Endothelial cell of umbilical vein (primary cell): Measurements from ENCODE around the gene KRT23. TPM values are rescaled to one million over a fixed set of nuclear protein-coding genes. Genes with fewer than 3 reads are reported as not detected.

ENCODE experiments used
- BruUV-seq: library from RNA; stranded (reverse); fragments of 400-500 nt; replicated peaks from 2 replicates; lab custom pipeline; 2021; lab: Mats Ljungman, UMichigan
- CTCF ChIA-PET: fragments of 300-600, 350-600 bp; sonication (Branson Sonifier 250); formaldehyde crosslinking; loops from one replicate; lab custom pipeline; 2021; ENCODE audit warnings: antibody characterized with exemption, inconsistent platforms; lab: Charles Lee
- POLR2A ChIA-PET: fragments of 300-600, 350-600 bp; sonication (Branson Sonifier 250); formaldehyde crosslinking; loops from one replicate; lab custom pipeline; 2021; ENCODE audit warnings: antibody characterized with exemption, inconsistent platforms; lab: Charles Lee
- DNase-seq: peaks from one replicate; pipeline ENCODE4 v3.0.0-alpha.2; 2011; ENCODE audit warnings: low read depth, low spot score
- FAIRE-seq: peaks from 2 replicates; lab custom pipeline; 2011; peaks lifted over from hg19 to GRCh38; lab: Jason Lieb, UNC
- H2AFZ ChIP-seq: 2 replicates; pipeline ENCODE4 v1.6.0; 2012; ENCODE audit warnings: low read depth, low read length, control low read depth, inconsistent platforms
- H3K27ac ChIP-seq: 2 replicates; pipeline ENCODE4 v1.5.1; 2011; ENCODE audit warnings: low read depth, mild to moderate bottlenecking, control low read depth, low read length, moderate library complexity; ENCODE audit not compliant: insufficient read depth
- H3K27me3 ChIP-seq, 2 experiments: 2 replicates each; pipeline versions ENCODE4 v1.6.0 to v1.6.1; 2011; ENCODE audit warnings: low read length in 2 of 2, mixed read lengths in 1 of 2; ENCODE audit not compliant: control insufficient read depth in 2 of 2, insufficient read depth in 2 of 2
- H3K36me3 ChIP-seq, 2 experiments: 2 replicates in 1 of 2; 3 replicates in 1 of 2; pipeline ENCODE4 v1.5.1; 2011; ENCODE audit warnings: low read length in 2 of 2, mild to moderate bottlenecking in 1 of 2, moderate library complexity in 1 of 2; ENCODE audit not compliant: control insufficient read depth in 2 of 2, insufficient read depth in 2 of 2; ENCODE audit errors: extremely low read depth in 1 of 2
- H3K4me1 ChIP-seq: 3 replicates; pipeline ENCODE4 v1.5.1; 2011; ENCODE audit warnings: mild to moderate bottlenecking, low read length; ENCODE audit not compliant: control insufficient read depth, insufficient read depth; ENCODE audit errors: extremely low read depth
- H3K4me2 ChIP-seq: 2 replicates; pipeline ENCODE4 v1.6.1; 2011; ENCODE audit warnings: low read length, control low read depth, mixed read lengths; ENCODE audit not compliant: insufficient read depth
- H3K4me3 ChIP-seq, 3 experiments: fragments of 200-600 bp in 1 of 3; sonication (generic), shearing (Covaris generic) in 1 of 3; replicated peaks in 1 of 3; 2 replicates each; pipeline ENCODE4 v1.5.1; 2011 to 2016; ENCODE audit warnings: control low read depth in 3 of 3, low read length in 3 of 3, mild to moderate bottlenecking in 2 of 3, inconsistent platforms in 1 of 3, low read depth in 1 of 3, moderate library complexity in 1 of 3; ENCODE audit not compliant: insufficient read depth in 1 of 3
- H3K79me2 ChIP-seq: 2 replicates; pipeline ENCODE4 v1.6.0; 2012; ENCODE audit warnings: low read length, inconsistent platforms; ENCODE audit not compliant: control insufficient read depth, insufficient read depth
- H3K9ac ChIP-seq: replicated peaks from 2 replicates; pipeline ENCODE3; 2011; ENCODE audit warnings: low read length, control low read depth; ENCODE audit not compliant: insufficient read depth; ENCODE audit errors: extremely low read depth
- H3K9me1 ChIP-seq: replicated peaks from 3 replicates; pipeline ENCODE4 v1.6.0; 2011; ENCODE audit warnings: mild to moderate bottlenecking, low read length; ENCODE audit not compliant: control insufficient read depth, insufficient read depth; ENCODE audit errors: extremely low read depth
- H3K9me3 ChIP-seq: replicated peaks from 2 replicates; pipeline ENCODE4 v1.5.1; 2012; ENCODE audit warnings: low read length, inconsistent platforms; ENCODE audit not compliant: control insufficient read depth, insufficient read depth
- H4K20me1 ChIP-seq: replicated peaks from 2 replicates; pipeline ENCODE3; 2011; ENCODE audit warnings: mild to moderate bottlenecking, low read length; ENCODE audit not compliant: control insufficient read depth, insufficient read depth; ENCODE audit errors: extremely low read depth
- EZH2 ChIP-seq: IDR thresholded peaks from 2 replicates; pipeline ENCODE4 v1.6.1; 2012; ENCODE audit warnings: borderline replicate concordance, low read depth, mild to moderate bottlenecking, moderate library complexity, low read length, inconsistent platforms; ENCODE audit not compliant: severe bottlenecking
- FOS ChIP-seq: IDR thresholded peaks from 2 replicates; pipeline ENCODE4 v1.6.1; 2011; ENCODE audit warnings: mild to moderate bottlenecking, low read length, moderate library complexity, borderline replicate concordance; ENCODE audit not compliant: insufficient read depth
- GATA2 ChIP-seq: IDR thresholded peaks from 2 replicates; pipeline ENCODE4 v1.7.0; 2011; ENCODE audit warnings: low read depth, mild to moderate bottlenecking, moderate library complexity, mixed read lengths, low read length; ENCODE audit not compliant: insufficient read length, insufficient read depth
- JUN ChIP-seq: IDR thresholded peaks from 2 replicates; pipeline ENCODE4 v1.6.1; 2011; ENCODE audit warnings: borderline replicate concordance, low read depth; ENCODE audit not compliant: insufficient read length, insufficient read depth
- MAX ChIP-seq: IDR thresholded peaks from 2 replicates; pipeline ENCODE4 v1.6.1; 2011; ENCODE audit not compliant: insufficient read depth, insufficient read length
- MYC ChIP-seq: IDR thresholded peaks from one replicate; pipeline ENCODE4 v1.6.1; 2011; ENCODE audit warnings: mild to moderate bottlenecking, low read depth, low read length
- POLR2A ChIP-seq: IDR thresholded peaks from 2 replicates; pipeline ENCODE4 v1.6.1; 2012; ENCODE audit warnings: low read depth, mild to moderate bottlenecking, control low read depth, low read length
- POLR2AphosphoS5 ChIP-seq: IDR thresholded peaks from 2 replicates; pipeline ENCODE4 v1.6.1; 2012; ENCODE audit warnings: low read depth, mild to moderate bottlenecking, control low read depth, low read length, moderate library complexity; ENCODE audit not compliant: insufficient read depth
- dilution Hi-C: fragments of 300-500 bp; cut with MboI; formaldehyde crosslinking; loops from one replicate; pipeline ENCODE4 v1.15.0; 2019; ENCODE audit warnings: low sequenced_read_pairs; ENCODE audit not compliant: extremely low pct_ligation_motif_present
- intact Hi-C: fragments of 100-400 bp; cut with micrococcal nuclease; formaldehyde crosslinking; loops from one replicate; pipeline ENCODE4 v1.10.0; 2022
- polyA plus RNA-seq, 4 experiments: library from polyadenylated mRNA; depleted of rRNA in 3 of 4; stranded (reverse) in 3 of 4; unstranded in 1 of 4; fragments of >200 nt; gene quantifications; 2 replicates each; pipeline versions ENCODE4 v1.2.1 to v1.2.3, GENCODE V29; 2011 to 2012; ENCODE audit warnings: missing spikeins in 1 of 4
- total RNA-seq: library from RNA; stranded (reverse); gene quantifications from 2 replicates; pipeline ENCODE4 v1.2.3, GENCODE V29; 2021
- TF ChIP-seq, protein P1 (sequence below), 2 donors: IDR thresholded peaks; 1 replicate in 1 of 2; 2 replicates in 1 of 2; pipeline ENCODE4 v1.5.1; 2011; ENCODE audit warnings: low read length in 2 of 2, mild to moderate bottlenecking in 2 of 2, moderate library complexity in 2 of 2, control low read depth in 1 of 2, inconsistent platforms in 1 of 2, low read depth in 1 of 2; ENCODE audit not compliant: insufficient read depth in 1 of 2; ENCODE audit errors: extremely low read depth in 1 of 2

The KRT23 gene
- total and polyA plus RNA-seq, 2 donors (not counting 3 experiments of a cell fraction or from before 2014, with no cell fraction given), result not detected

- ChIA-PET POLR2A (no interaction called here), CTCF (no interaction called here)
- H3K9ac ChIP-seq, result no peak overlapping the region
- H3K36me3 ChIP-seq, result no peaks in the 10 kb centered on the region
- FAIRE-seq (no peak), DNase-seq (no peak)
- no peak overlapping the region for H3K27ac ChIP-seq
- no peaks in the 10 kb centered on the region for H3K9me3 ChIP-seq
- TF ChIP-seq POLR2AphosphoS5 (no peak), MYC (no peak)
- TF ChIP-seq, protein P1, sequence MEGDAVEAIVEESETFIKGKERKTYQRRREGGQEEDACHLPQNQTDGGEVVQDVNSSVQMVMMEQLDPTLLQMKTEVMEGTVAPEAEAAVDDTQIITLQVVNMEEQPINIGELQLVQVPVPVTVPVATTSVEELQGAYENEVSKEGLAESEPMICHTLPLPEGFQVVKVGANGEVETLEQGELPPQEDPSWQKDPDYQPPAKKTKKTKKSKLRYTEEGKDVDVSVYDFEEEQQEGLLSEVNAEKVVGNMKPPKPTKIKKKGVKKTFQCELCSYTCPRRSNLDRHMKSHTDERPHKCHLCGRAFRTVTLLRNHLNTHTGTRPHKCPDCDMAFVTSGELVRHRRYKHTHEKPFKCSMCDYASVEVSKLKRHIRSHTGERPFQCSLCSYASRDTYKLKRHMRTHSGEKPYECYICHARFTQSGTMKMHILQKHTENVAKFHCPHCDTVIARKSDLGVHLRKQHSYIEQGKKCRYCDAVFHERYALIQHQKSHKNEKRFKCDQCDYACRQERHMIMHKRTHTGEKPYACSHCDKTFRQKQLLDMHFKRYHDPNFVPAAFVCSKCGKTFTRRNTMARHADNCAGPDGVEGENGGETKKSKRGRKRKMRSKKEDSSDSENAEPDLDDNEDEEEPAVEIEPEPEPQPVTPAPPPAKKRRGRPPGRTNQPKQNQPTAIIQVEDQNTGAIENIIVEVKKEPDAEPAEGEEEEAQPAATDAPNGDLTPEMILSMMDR (IDR thresholded peaks at IDR 0.05; ENCODE audit: extremely low read depth in 1 of 2, insufficient read depth in 1 of 2, low read depth in 1 of 2, low read length in 2 of 2), result no peak
- no peaks in the 10 kb centered on the region for H3K79me2 ChIP-seq
- no peak overlapping the region for H3K4me2 ChIP-seq
- H4K20me1 ChIP-seq, result no peaks in the 10 kb centered on the region
- intact Hi-C loops, result no loop called here
- H2AFZ ChIP-seq, result no peak overlapping the region
- H3K4me1 ChIP-seq, result no peaks in the 10 kb centered on the region
- no peak overlapping the region for H3K4me3 ChIP-seq
- H3K27me3 ChIP-seq, result peaks cover 13 to 15% of the 10 kb centered on the region in 2 experiments
- H3K9me1 ChIP-seq, result no peaks in the 10 kb centered on the region
- dilution Hi-C loops, result no loop called here
- no TSS peak for BruUV-seq
These were observed 13.7 kb upstream of the KRT23 start for GRCh38 chr17:40951011-40951622.

GRCh38 chr17:40950176-40950575 is 12.7 kb upstream of the KRT23 start:
- no TSS peak for BruUV-seq
- Histone ChIP-seq H2AFZ (no peak overlapping the region), H3K4me3 (no peak overlapping the region), H3K4me2 (no peak overlapping the region), H3K4me1 (no peaks in the 10 kb centered on the region), H3K36me3 (no peaks in the 10 kb centered on the region), H3K27me3 (peaks cover 13 to 15% of the 10 kb centered on the region in 2 experiments), H3K79me2 (no peaks in the 10 kb centered on the region), H3K27ac (no peak overlapping the region), H3K9ac (no peak overlapping the region), H3K9me3 (no peaks in the 10 kb centered on the region), H3K9me1 (no peaks in the 10 kb centered on the region), H4K20me1 (no peaks in the 10 kb centered on the region)
- TF ChIP-seq GATA2, result no peak
- no peak for TF ChIP-seq JUN
- TF ChIP-seq POLR2AphosphoS5, result no peak
- TF ChIP-seq, protein P1 (IDR thresholded peaks at IDR 0.05; ENCODE audit: extremely low read depth in 1 of 2, insufficient read depth in 1 of 2, low read depth in 1 of 2, low read length in 2 of 2), result no peak
- no peak for TF ChIP-seq POLR2A
- no peak for TF ChIP-seq EZH2
- TF ChIP-seq MAX, result no peak
- no peak for TF ChIP-seq MYC
- TF ChIP-seq FOS, result no peak
- FAIRE-seq (no peak), DNase-seq (no peak)
- intact Hi-C loops, result no loop called here
- dilution Hi-C loops, result no loop called here
- POLR2A ChIA-PET, result interaction anchor here (0.6 kb wide), 1 partner anchor 729 kb away, joined by 5 read pairs; no protein-coding TSS in a partner anchor
- CTCF ChIA-PET, result interaction anchor here (1.3 kb wide), 1 partner anchor 9 kb away, joined by 3 read pairs; no protein-coding TSS in a partner anchor
